GM11168 (cell line): ENCODE measurements around the gene ELANE.
"Not testable (repeated sequence)": the region's sequence is repeated elsewhere in the genome, so short reads cannot be mapped to it uniquely, and the experiment has no call there.

Experiments
- in situ Hi-C: fragments of 300-500 bp; cut with MboI; formaldehyde crosslinking; loops from one replicate; pipeline ENCODE4 v1.12.0; 2022; ENCODE audit warnings: low sequenced_read_pairs; ENCODE audit not compliant: unreplicated experiment

Gene ELANE

DNA sequence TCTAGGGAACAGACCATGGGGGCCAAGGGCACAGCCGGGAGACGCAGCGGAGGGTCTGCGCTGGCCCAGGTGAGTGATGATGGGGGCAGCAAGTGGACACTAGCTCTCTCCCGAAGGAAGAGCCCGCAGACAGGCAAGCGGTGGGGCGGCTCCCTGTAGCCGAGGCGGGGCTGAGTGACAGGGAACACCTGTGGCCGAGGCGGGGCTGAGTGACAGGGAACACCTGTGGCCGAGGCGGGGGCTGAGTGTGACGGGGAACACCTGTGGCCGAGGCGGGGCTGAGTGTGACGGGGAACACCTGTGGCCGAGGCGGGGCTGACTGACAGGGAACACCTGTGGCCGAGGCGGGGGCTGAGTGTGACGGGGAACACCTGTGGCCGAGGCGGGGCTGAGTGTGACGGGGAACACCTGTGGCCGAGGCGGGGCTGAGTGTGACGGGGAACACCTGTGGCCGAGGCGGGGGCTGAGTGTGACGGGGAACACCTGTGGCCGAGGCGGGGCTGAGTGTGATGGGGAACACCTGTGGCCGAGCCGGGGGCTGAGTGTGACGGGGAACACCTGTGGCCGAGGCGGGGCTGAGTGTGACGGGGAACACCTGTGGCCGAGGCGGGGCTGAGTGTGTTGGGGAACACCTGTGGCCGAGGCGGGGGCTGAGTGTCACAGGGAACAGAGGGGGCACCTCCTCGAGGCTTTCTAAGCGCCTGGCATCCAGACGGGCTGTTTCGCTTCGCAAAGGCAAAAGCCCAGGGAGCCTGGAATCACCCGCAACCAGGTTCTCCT, 39.5 kb downstream of the ELANE start:
- in situ Hi-C loops, result not testable (repeated sequence)

GRCh38 chr19:892243-892893, 40.3 kb downstream of the ELANE start:
- in situ Hi-C loops, result no loop called here

- in situ Hi-C loops, result no loop called here
These were observed 41.0 kb downstream of the ELANE start, which contains the start of the genes MED16 and RNU6-9 for GRCh38 chr19:892894-893689. TSS of gene MED16 (minus strand) at chr19:893187. CDS start at chr19:891131, 2,056 bp downstream. TSS of gene RNU6-9 (plus strand) at chr19:893484.

GRCh38 chr19:896434-896833, 44.3 kb downstream of the ELANE start:
- in situ Hi-C loops, result no loop called here

GRCh38 chr19:896999-897398, 44.9 kb downstream of the ELANE start:
- in situ Hi-C loops, result no loop called here

- in situ Hi-C loops, result no loop called here
These were observed 45.4 kb downstream of the ELANE start for GRCh38 chr19:897442-898039.

DNA sequence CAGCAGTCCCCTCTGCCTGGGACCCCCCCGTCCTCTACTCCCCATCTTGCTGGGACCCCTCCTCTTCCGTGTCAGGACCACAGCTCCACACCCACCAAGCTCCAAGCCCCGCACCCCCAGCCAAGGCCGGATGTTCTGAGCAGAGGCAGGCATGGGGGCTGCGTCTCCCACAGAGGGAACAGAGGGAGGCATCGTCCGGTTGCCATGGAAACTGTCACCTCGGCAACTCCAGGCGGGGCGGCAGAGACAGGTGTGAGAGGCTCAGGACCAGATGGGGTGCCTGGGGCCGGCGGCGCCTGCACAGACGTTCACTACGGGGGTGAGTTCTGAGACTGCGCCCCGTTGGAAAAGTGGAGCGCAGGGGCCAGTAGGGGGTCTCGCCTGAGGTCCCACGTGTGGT, 46.6 kb downstream of the ELANE start:
- in situ Hi-C loops, result no loop called here

GRCh38 chr19:899336-900042, 47.4 kb downstream of the ELANE start:
- in situ Hi-C loops, result loop anchor here (5.0 kb wide), 1 partner anchor 37 kb away; no protein-coding TSS in a partner anchor

GRCh38 chr19:900043-900301, 47.9 kb downstream of the ELANE start:
- in situ Hi-C loops, result loop anchor here (5.0 kb wide), 1 partner anchor 38 kb away; no protein-coding TSS in a partner anchor

- in situ Hi-C loops, result loop anchor here (5.0 kb wide), 1 partner anchor 38 kb away; no protein-coding TSS in a partner anchor
These were observed 48.4 kb downstream of the ELANE start for GRCh38 chr19:900302-901111.

DNA sequence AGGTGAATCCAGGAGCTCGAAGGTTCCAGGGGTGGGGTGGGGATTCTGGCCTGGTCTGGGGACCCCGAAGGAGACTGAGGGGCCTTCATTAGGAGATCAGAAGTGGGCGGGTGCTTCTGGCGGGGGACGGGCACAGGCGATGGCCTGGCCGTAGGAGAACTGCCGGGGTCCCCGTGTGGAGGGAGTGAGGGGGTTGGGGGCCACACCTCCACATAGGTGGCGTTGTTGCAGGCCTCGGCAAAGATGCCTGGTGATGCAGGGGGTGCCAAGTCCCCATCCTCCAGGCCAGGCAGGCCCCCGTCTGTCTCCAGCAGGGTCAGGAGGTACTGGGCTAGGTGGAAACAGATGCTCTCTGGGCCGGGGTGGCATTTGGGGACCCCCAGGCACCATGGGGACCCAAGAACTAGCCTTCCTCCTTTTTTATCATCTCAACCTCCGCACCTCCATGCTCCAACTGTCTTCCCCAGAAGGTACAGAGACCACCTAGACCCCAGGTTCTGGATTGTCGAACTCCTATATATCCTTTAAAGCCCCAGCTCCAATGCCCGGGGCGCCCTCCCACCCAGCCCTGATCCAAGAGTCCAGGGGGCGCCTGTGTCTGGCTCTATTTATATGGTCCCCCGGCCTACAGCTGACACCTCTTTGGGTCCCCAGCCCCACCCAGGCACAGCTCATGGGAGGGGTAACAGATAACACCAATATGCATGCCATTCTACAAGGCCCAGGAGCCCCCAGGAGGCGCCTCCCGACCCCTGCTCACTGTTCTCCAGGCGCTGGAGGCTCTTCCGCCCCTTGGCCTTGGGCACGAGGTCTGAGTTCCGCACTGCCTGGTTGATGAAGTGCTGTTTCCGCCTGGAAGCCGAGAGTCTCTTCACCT, 49.4 kb downstream of the ELANE start:
- in situ Hi-C loops, result loop anchor here (5.0 kb wide), 1 partner anchor 39 kb away; no protein-coding TSS in a partner anchor

DNA sequence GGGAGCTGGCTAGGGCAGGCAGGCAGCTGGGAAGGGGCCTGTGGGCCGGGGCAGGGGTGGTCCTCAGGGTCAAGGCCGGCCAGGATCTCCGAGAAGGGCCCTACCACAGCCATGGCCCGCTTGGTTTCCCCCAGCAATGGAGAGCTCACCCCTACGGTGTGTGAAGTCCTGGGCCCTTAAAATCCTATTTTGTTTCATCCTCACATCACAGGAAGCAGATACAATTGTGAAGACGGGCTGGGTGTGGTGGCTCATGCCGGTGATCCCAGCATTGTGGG, 49.9 kb downstream of the ELANE start:
- in situ Hi-C loops, result loop anchor here (5.0 kb wide), 1 partner anchor 40 kb away; no protein-coding TSS in a partner anchor

GRCh38 chr19:902446-903226, 50.5 kb downstream of the ELANE start:
- in situ Hi-C loops, result loop anchor here (5.0 kb wide), 1 partner anchor 40 kb away; no protein-coding TSS in a partner anchor

- in situ Hi-C loops, result loop anchor here (5.0 kb wide), 1 partner anchor 41 kb away; no protein-coding TSS in a partner anchor
These were observed 51.2 kb downstream of the ELANE start for GRCh38 chr19:903266-903797.

GRCh38 chr19:904545-904944, 52.4 kb downstream of the ELANE start:
- in situ Hi-C loops, result loop anchor here (5.0 kb wide), 1 partner anchor 42 kb away; no protein-coding TSS in a partner anchor
